A549 (cell line): ENCODE measurements around the gene KCNE4. TPM values are rescaled to one million over a fixed set of nuclear protein-coding genes. Genes with fewer than 3 reads are reported as not detected.
A peak's percentile ranks its signal among the peaks of the same experiment; 100 is the strongest.

Experiments used
- ATAC-seq, 2 experiments: fragments of 200-7000 bp in 1 of 2; fragments of >200 bp in 1 of 2; cut with Nextera tagmentation in 1 of 2; cut with Tn5 transposase in 1 of 2; 3 replicates each; pipeline versions ENCODE4 v1.8.0 to v1.9.1; 2018 to 2020; ENCODE audit warnings: mild to moderate bottlenecking in 1 of 2, moderate library complexity in 1 of 2
- CTCF ChIA-PET: fragments of 300-600 bp; sonication (Branson Sonifier 250); formaldehyde crosslinking; extraction: SDS; loops from one replicate; lab custom pipeline; 2021; ENCODE audit warnings: antibody characterized with exemption, inconsistent platforms; lab: Yijun Ruan, JAX
- POLR2A ChIA-PET: fragments of 350-600 bp; formaldehyde crosslinking; extraction: SDS; loops from one replicate; lab custom pipeline; 2021; ENCODE audit warnings: antibody characterized with exemption, inconsistent platforms; lab: Yijun Ruan, JAX
- DNase-seq, 2 experiments: peaks; one replicate each; pipeline versions ENCODE4 v3.0.0 to v3.0.0-alpha.2; 2011 to 2016; ENCODE audit warnings: low read depth in 1 of 2, low spot score in 1 of 2
- FAIRE-seq: peaks from 2 replicates; lab custom pipeline; 2011; peaks lifted over from hg19 to GRCh38; lab: Jason Lieb, UNC
- H3K27ac ChIP-seq, 2 experiments: fragments of >200 bp; sonication (Bioruptor Twin); formaldehyde crosslinking; 3 replicates each; pipeline ENCODE4 v1.5.1; 2016 to 2017
- H3K4me1 ChIP-seq: fragments of >200 bp; sonication (Bioruptor Twin); formaldehyde crosslinking; 3 replicates; pipeline ENCODE4 v1.6.1; 2016
- H3K4me2 ChIP-seq: fragments of >200 bp; sonication (Bioruptor Twin); formaldehyde crosslinking; 3 replicates; pipeline ENCODE4 v1.6.1; 2016
- H3K4me3 ChIP-seq: fragments of >200 bp; sonication (Bioruptor Twin); formaldehyde crosslinking; 3 replicates; pipeline ENCODE4 v1.5.1; 2016
- H3K9me3 ChIP-seq: fragments of >200 bp; sonication (Bioruptor Twin); formaldehyde crosslinking; 3 replicates; pipeline ENCODE4 v1.6.1; 2016
- ATOH8 ChIP-seq: fragments of 250-450 bp; sonication (Bioruptor Pico); IDR thresholded peaks from 2 replicates; pipeline ENCODE4 v1.5.0; 2020; ENCODE audit warnings: low read depth, mild to moderate bottlenecking, moderate library complexity
- CHD2 ChIP-seq: fragments of 150-350 bp; IDR thresholded peaks from 2 replicates; pipeline ENCODE4 v1.6.1; 2014; ENCODE audit warnings: low read length; ENCODE audit not compliant: partially characterized antibody
- EHF ChIP-seq: fragments of 250-450 bp; sonication (Bioruptor Pico); IDR thresholded peaks from 2 replicates; pipeline ENCODE4 v1.5.0; 2020; ENCODE audit warnings: mild to moderate bottlenecking
- FOSL2 ChIP-seq, 2 experiments: fragments of 450-650 bp in 1 of 2; fragments of >200 bp in 1 of 2; sonication (Bioruptor Twin) in 1 of 2; formaldehyde crosslinking; IDR thresholded peaks; 2 replicates each; pipeline versions ENCODE4 v1.5.0 to v1.6.1; 2016 to 2020; ENCODE audit warnings: mild to moderate bottlenecking in 1 of 2, moderate library complexity in 1 of 2
- FOXS1 ChIP-seq: fragments of 250-450 bp; sonication (Bioruptor Pico); IDR thresholded peaks from 2 replicates; pipeline ENCODE4 v1.5.0; 2020; ENCODE audit warnings: mild to moderate bottlenecking, moderate library complexity
- GATA3 ChIP-seq: IDR thresholded peaks from 2 replicates; pipeline ENCODE4 v1.6.1; 2012; ENCODE audit warnings: borderline replicate concordance
- HMGXB4 ChIP-seq: fragments of 250-450 bp; sonication (Bioruptor Pico); IDR thresholded peaks from 2 replicates; pipeline ENCODE4 v1.5.0; 2021; ENCODE audit warnings: mild to moderate bottlenecking, moderate library complexity, borderline replicate concordance
- HOXA7 ChIP-seq: fragments of 250-450 bp; sonication (Bioruptor Pico); IDR thresholded peaks from 2 replicates; pipeline ENCODE4 v1.5.0; 2020; ENCODE audit warnings: mild to moderate bottlenecking, moderate library complexity
- HOXB13 ChIP-seq: fragments of 250-450 bp; sonication (Bioruptor Pico); IDR thresholded peaks from 2 replicates; pipeline ENCODE4 v1.5.0; 2020; ENCODE audit warnings: low read depth, mild to moderate bottlenecking, moderate library complexity
- JUNB ChIP-seq: fragments of >200 bp; sonication (Bioruptor Twin); formaldehyde crosslinking; IDR thresholded peaks from 2 replicates; pipeline ENCODE4 v1.6.1; 2016
- KDM1A ChIP-seq: fragments of 200-600 bp; sonication (generic); IDR thresholded peaks from 2 replicates; pipeline ENCODE4 v1.6.1; 2016; ENCODE audit warnings: low read depth, mild to moderate bottlenecking
- KDM5A ChIP-seq: fragments of 200-600 bp; sonication (generic); IDR thresholded peaks from 2 replicates; pipeline ENCODE4 v1.6.1; 2016; ENCODE audit warnings: antibody characterized with exemption, mild to moderate bottlenecking
- MAFK ChIP-seq: fragments of 450-650 bp; IDR thresholded peaks from 2 replicates; pipeline ENCODE4 v1.6.1; 2014; ENCODE audit not compliant: partially characterized antibody
- MAX ChIP-seq: IDR thresholded peaks from 2 replicates; pipeline ENCODE4 v1.6.1; 2012
- MAZ ChIP-seq: fragments of 150-350 bp; IDR thresholded peaks from 2 replicates; pipeline ENCODE4 v1.6.1; 2014; ENCODE audit warnings: antibody characterized with exemption, low read depth, low read length, borderline replicate concordance
- NR3C1 ChIP-seq: fragments of >200 bp; sonication (Bioruptor Twin); formaldehyde crosslinking; IDR thresholded peaks from 3 replicates; pipeline ENCODE4 v1.6.1; 2017
- PHF8 ChIP-seq: fragments of 200-600 bp; sonication (generic); IDR thresholded peaks from 2 replicates; pipeline ENCODE4 v1.6.1; 2016; ENCODE audit warnings: low read depth, mild to moderate bottlenecking, antibody characterized with exemption, moderate library complexity, borderline replicate concordance
- POLR2A ChIP-seq: IDR thresholded peaks from 2 replicates; pipeline ENCODE4 v1.6.1; 2012; ENCODE audit warnings: mild to moderate bottlenecking, low read length
- RAD21 ChIP-seq, 2 experiments: fragments of >200 bp in 1 of 2; sonication (Bioruptor Twin) in 1 of 2; formaldehyde crosslinking in 1 of 2; IDR thresholded peaks in 1 of 2; conservative IDR thresholded peaks in 1 of 2; 2 replicates in 1 of 2; 3 replicates in 1 of 2; pipeline ENCODE4 v1.6.1; 2012 to 2018; ENCODE audit warnings: inconsistent platforms in 1 of 2
- RARB ChIP-seq: fragments of 250-450 bp; sonication (Bioruptor Pico); IDR thresholded peaks from 2 replicates; pipeline ENCODE4 v1.8.0; 2021; ENCODE audit warnings: mild to moderate bottlenecking, moderate library complexity
- SMC3 ChIP-seq: fragments of >200 bp; sonication (Bioruptor Twin); formaldehyde crosslinking; IDR thresholded peaks from 3 replicates; pipeline ENCODE4 v1.6.1; 2018; ENCODE audit warnings: inconsistent platforms
- TFCP2L1 ChIP-seq: fragments of 250-450 bp; sonication (Bioruptor Pico); IDR thresholded peaks from 2 replicates; pipeline ENCODE4 v1.5.0; 2021; ENCODE audit warnings: mild to moderate bottlenecking
- USF2 ChIP-seq: fragments of 450-650 bp; IDR thresholded peaks from 2 replicates; pipeline ENCODE4 v1.6.1; 2014; ENCODE audit warnings: antibody characterized with exemption
- ZFP36 ChIP-seq: fragments of 450-650 bp; IDR thresholded peaks from 2 replicates; pipeline ENCODE4 v1.6.1; 2014; ENCODE audit warnings: borderline replicate concordance; ENCODE audit not compliant: partially characterized antibody
- WGBS: methylation state at CpG from one replicate; pipeline ENCODE4 v1.1.6; 2017; ENCODE audit errors: missing lambda C conversion rate; 5-methylcytosine and 5-hydroxymethylcytosine counted together
- polyA plus RNA-seq, 4 experiments: library from polyadenylated mRNA; depleted of rRNA in 3 of 4; stranded (reverse); fragments of >200 nt; fragmentation: RNase III in 1 of 4; extraction: RNeasy Plus Mini Kit Qiagen cat#74134 plus additional on column Dnase treatment in 1 of 4; gene quantifications; 2 replicates in 3 of 4; 3 replicates in 1 of 4; pipeline ENCODE4 v1.2.3, GENCODE V29; 2011 to 2017
- TF ChIP-seq, protein P1 (sequence below): fragments of >200 bp; sonication (Bioruptor Twin); formaldehyde crosslinking; IDR thresholded peaks from 3 replicates; pipeline ENCODE4 v1.6.1; 2016
- TF ChIP-seq, protein P2 (sequence below): IDR thresholded peaks from 2 replicates; pipeline ENCODE4 v1.6.1; 2012

Gene KCNE4
- polyA plus RNA-seq, 2 of the 4 experiments (the other 2 are of a cell fraction) = 1.4 to 3.6 TPM

DNA sequence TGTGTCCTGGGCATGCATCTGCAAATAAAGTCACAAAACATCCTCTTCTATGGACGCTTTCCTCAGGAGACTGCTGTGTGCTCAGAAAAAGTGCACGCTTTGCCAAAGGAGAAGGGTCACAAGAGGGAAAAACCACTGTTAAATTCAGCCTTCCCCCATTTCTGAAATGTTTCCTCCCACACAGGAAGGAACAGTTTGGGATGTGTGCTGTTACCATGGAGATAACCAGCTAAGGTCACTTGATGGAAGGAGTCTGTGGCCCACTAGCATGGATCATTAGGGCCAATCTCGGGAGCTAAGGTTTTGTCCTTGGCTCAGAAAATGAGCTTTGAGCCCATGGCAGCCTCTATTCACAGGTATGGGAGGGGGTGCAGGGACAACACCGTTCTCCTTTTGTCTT is 5.6 kb downstream of the KCNE4 start:
- 86% methylated on average over 4 of the region's 4 CpGs for WGBS
- DNase-seq = no peak
- Histone ChIP-seq H3K9me3 (no peaks in the 10 kb centered on the region), H3K4me1 (peaks cover 22% of the 10 kb centered on the region), H3K4me3 (no peak overlapping the region), H3K27ac (peak overlapping the region in 1 of 2 experiments; percentile 67; a peak in 3 of 6 replicates), H3K4me2 (no peak overlapping the region)
- no peak for FAIRE-seq
- TF ChIP-seq KDM5A = no peak
- no peak for TF ChIP-seq CHD2
- no peak for TF ChIP-seq SMC3
- TF ChIP-seq USF2 = no peak
- no peak for TF ChIP-seq MAZ
- no peak for TF ChIP-seq HMGXB4 (CRISPR knock-in tag)
- TF ChIP-seq PHF8 = no peak
- TF ChIP-seq RAD21 (conservative IDR thresholded peaks at IDR 0.05 in 1 of 2, IDR thresholded peaks at IDR 0.05 in 1 of 2) = no peak
- TF ChIP-seq TFCP2L1 = no peak
- no peak for TF ChIP-seq FOXS1 (CRISPR knock-in tag)
- TF ChIP-seq MAFK = no peak
- TF ChIP-seq, protein P1, sequence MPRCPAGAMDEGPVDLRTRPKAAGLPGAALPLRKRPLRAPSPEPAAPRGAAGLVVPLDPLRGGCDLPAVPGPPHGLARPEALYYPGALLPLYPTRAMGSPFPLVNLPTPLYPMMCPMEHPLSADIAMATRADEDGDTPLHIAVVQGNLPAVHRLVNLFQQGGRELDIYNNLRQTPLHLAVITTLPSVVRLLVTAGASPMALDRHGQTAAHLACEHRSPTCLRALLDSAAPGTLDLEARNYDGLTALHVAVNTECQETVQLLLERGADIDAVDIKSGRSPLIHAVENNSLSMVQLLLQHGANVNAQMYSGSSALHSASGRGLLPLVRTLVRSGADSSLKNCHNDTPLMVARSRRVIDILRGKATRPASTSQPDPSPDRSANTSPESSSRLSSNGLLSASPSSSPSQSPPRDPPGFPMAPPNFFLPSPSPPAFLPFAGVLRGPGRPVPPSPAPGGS = no peak
- no peak for TF ChIP-seq POLR2A
- TF ChIP-seq ATOH8 (CRISPR knock-in tag) = no peak
- no peak for TF ChIP-seq HOXA7 (CRISPR knock-in tag)
- no peak for TF ChIP-seq HOXB13
- TF ChIP-seq RARB (CRISPR knock-in tag) = no peak
- TF ChIP-seq NR3C1 = no peak
- no peak for TF ChIP-seq ZFP36
- no peak for ATAC-seq
- CTCF ChIA-PET = interaction anchor here (1.3 to 1.8 kb wide), 2 partner anchors 9 to 44 kb away, joined by 3 to 5 read pairs; no protein-coding TSS in a partner anchor
- POLR2A ChIA-PET = interaction anchor here (0.7 kb wide), 1 partner anchor 166 kb away, joined by 3 read pairs; no protein-coding TSS in a partner anchor

DNA sequence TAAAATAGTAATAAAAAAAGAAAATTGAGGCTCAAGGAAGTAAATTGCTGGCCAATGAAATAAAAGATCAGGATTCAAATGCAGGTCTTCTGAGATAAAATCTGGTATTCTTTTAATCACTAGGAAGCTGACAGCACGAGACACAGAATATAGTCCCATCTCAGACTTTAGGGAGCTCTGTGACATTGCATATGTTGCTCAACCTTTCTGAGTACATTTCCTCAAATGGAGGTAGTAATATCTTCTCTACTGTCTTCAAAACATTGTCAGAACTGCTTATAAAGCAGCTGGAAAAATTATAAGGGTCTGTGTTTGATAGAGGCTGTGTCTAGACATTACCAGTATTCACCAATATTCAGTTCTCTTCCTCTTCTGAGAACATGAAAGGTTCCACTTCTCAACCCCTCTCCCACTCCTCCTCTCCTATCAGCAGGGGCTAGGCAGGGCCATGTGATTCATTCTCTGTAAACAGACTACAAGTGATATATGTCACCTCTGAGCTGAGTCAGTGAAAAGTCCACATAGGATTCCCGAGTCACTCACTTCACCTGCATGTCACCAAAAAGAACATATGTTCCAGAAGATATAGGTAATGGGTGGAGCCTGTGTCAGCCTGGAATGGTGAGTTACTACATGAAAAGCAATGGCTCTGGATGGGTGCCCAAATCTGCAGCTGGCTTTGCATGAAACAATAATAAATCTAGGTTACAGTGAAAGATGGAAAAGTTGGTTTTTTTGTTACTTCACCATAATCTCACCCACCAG is 7.1 kb downstream of the KCNE4 start:
- Histone ChIP-seq H3K4me1 (peaks cover 21% of the 10 kb centered on the region), H3K4me3 (no peak overlapping the region), H3K4me2 (peak overlapping the region; percentile 47), H3K27ac (peak overlapping the region; percentile 13 to 47; a peak in 3 of 6 replicates), H3K9me3 (no peaks in the 10 kb centered on the region)
- TF ChIP-seq GATA3 (peak; percentile 28; the same call in 1 of the 2 replicates), KDM1A (no peak), EHF (CRISPR knock-in tag) (no peak), MAFK (peak; percentile 59), KDM5A (no peak), RARB (CRISPR knock-in tag) (no peak), MAX (peak; percentile 22; the same call in 1 of the 2 replicates), JUNB (peak; percentile 64), USF2 (peak; percentile 50; the same call in 1 of the 2 replicates), FOSL2 (IDR thresholded peaks at IDR 0.05) (peak; percentile 55; the same call in 1 of the 2 replicates), FOSL2 (CRISPR knock-in tag; IDR thresholded peaks at IDR 0.05) (peak; percentile 61)
- TF ChIP-seq, protein P2, sequence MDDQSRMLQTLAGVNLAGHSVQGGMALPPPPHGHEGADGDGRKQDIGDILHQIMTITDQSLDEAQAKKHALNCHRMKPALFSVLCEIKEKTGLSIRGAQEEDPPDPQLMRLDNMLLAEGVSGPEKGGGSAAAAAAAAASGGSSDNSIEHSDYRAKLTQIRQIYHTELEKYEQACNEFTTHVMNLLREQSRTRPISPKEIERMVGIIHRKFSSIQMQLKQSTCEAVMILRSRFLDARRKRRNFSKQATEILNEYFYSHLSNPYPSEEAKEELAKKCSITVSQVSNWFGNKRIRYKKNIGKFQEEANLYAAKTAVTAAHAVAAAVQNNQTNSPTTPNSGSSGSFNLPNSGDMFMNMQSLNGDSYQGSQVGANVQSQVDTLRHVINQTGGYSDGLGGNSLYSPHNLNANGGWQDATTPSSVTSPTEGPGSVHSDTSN = no peak
- 10% methylated on average over 2 of the region's 2 CpGs for WGBS
- peak; percentile 44 to 56 for DNase-seq
- ChIA-PET CTCF (interaction anchor here (1.4 kb wide), 1 partner anchor 41 kb away, joined by 3 read pairs; no protein-coding TSS in a partner anchor), POLR2A (no interaction called here)
- ATAC-seq = peak; percentile 80 to 86
- no peak for FAIRE-seq
